NCI-H446 (cell line): ENCODE data around the gene TM4SF20.

Experiments
- DNase-seq, 2 experiments: peaks; one replicate each; lab custom pipeline; 2025; lab: John Stamatoyannopoulos, UW

The TM4SF20 gene, protein sequence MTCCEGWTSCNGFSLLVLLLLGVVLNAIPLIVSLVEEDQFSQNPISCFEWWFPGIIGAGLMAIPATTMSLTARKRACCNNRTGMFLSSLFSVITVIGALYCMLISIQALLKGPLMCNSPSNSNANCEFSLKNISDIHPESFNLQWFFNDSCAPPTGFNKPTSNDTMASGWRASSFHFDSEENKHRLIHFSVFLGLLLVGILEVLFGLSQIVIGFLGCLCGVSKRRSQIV

DNA sequence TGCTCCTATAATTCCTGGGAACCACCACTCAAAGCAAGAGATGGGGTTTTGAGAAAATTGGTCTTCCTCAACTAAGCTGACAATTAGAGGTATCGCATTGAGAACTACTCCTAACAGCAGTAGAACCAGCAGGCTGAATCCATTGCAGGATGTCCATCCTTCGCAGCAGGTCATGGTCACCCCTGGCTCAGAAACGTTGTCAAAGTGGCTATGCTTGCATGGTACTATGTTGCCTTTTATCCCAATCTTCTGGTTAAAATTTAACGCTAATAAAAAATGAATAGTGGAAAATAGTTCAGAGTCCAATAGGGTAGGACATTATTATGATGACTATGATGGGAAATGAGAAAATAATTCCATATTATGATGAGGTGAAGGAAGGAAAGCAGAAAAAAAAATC lies at the start of gene TM4SF20:
Gene TM4SF20, minus strand, starts transcription at position 212 of the 400 bp plus-strand sequence. Its CDS starts 38 bp downstream, at position 174.
- no peak for DNase-seq

DNA sequence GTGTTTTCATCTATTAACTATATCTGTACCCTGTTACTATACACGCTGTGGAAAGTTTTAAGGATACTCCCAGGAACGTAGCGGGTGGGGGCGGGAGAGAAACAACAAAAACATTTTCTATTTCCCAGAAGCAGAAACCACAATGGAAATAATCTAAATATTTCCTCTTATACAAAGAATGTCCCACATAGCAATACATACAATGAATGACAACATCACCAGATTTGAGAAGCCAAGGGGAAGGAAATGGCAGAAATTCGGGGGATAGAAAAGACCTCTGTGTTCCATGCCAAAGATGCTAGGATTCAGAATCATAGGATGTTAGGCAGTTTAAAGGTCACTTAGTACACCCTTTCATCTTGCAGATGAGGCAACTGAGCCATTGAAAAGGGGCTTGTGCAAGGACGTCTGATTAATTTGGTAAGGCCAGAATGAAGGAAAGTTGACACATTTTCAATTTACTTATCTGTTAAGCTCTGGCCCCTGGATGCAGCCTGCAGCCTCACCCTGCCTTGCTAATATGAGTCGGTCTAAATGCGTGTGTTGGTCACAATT lies 49.7 kb upstream of the TM4SF20 start:
- no peak for DNase-seq

DNA sequence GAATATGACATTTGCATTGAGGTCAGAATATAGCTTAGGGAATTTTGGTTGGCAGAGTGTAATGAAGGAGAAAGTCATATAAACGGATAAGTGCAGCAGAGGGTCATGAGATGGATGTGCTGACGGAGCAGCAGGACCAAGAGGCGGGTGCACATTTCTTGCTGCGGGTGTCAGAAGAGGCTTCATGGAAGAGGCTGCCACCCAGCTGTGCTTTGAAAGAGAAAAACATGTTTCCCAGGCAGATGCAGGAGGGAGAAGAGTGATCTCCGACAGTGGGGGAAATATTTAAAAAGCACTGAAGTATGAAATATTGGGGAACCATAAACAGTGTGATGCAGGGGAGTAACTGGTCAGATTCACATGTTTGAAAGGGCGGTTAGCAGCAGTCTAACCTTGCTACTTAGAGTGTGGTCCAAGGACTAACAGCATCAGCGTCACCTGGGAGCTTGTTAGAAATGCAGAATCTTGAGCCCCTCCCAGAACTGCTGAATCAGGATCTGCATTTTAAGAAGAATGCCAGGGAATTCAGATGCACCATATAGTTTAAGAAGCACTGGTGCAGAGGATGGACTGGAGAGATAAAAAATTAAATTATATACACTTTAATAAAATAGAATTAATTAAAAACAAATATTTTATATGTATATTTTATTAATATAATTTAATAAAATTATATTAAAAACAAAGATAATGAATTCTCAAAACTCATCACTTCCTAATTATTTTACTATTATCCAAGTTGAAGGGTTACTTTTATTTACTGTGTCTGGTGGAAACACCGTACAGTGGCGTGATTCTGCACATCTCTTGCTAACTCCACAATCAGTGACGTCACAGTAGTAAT lies 44.8 kb upstream of the TM4SF20 start:
- DNase-seq: no peak

DNA sequence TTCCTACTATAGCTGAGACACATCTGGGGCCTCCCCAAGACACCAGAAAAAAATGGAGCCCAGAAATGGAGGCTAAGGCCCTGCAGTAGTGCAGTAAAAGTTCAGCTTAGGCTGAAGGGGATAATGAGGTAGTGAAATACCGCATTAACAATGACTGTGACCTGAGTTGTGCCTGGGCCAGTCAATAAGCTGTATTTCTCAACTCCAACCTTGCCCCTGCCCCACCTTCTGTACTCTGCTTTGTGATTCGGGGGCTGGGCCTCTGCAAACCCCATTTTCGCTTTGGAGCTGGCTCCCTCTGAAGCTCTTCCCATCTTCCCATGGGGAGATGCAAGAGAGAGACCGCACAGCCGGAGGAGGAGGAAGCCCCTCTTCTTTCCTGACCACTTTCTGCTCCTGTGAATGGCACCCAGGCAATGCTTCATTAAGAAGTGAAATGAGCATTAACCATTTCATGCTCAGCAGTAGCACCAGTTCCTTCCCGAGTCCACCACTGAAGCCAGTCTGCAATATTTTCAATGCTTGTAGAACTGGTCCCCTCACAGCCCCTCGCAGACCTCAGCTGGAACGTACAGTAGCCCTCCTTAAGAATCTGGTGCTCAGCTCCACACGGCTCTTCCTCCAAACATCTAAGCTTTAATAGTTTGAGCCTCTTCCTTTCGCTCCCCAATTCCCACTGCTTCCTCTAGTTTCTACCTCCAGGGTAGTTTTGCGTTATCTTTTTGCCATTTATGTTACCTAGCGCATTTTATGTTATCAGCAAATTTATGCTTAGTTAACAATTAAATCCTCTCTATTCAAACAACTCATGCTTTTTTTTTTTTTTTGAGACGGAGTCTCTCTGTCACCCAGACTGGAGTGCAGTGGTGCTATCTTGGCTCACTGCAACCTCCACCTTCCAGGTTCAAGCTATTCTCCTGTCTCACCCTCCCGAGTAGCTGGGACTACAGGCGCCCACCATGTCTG lies 41.3 kb upstream of the TM4SF20 start:
- no peak for DNase-seq

DNA sequence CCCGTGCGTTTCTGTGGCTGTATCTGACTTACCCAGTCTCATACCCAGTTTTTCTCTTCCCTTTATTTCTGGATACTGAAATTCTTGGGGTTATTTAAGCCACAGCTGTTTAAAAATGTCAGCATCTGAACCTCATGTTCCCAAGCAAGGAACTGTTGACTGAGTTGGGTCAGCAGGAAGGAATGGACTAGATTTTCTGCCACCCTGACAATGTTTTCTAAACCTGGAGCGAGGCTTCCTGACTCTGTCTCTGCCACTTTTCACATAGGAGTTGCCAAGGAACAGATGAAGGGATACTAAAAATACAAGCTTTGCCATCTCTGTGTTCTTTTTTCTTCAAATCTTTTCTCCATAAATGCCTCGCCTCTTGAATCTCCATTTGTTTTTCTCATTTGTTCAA lies 37.6 kb upstream of the TM4SF20 start:
- DNase-seq: no peak

DNA sequence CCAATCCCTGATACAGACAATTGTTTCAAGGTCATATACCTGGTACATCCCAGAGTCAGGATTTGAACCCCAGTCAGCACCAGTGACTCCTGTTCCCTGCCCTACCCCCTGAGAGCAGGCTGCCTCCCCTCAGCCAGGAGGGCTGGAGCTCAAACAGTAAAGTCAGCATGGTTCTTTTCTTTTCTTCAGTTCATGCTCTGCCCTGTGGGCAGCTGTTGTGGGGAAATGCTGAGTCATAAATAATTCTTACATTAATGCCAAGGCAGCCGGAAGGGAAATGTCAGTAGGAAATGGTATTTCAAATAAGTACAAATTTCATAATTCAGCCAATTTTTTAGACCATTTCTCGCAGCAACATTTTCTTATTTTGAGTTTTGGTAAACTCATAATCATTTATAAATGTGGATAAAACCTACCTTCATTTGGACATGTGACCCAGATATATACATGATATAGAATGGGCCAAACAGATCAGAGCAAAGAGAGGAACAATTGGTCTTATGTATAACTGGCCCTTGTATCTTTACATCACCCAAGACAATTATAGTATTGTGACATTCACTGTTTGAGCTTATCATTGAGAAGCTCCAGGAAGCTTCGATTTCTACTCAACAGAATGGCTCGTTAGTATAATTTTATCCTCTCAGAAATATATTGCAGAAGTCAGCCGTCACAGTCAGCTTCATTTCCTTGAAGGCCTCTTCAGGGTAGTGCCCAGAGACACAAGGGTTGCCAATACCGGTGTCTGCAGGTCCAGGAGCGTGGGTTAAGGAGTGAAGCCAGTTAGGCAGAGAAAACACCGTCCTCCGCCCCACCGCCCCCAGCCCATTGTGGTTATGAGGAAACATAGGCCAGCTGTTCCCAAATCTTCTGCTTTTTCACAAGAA lies 36.7 kb upstream of the TM4SF20 start:
- DNase-seq: peak in 1 of 2 experiments; percentile 16

DNA sequence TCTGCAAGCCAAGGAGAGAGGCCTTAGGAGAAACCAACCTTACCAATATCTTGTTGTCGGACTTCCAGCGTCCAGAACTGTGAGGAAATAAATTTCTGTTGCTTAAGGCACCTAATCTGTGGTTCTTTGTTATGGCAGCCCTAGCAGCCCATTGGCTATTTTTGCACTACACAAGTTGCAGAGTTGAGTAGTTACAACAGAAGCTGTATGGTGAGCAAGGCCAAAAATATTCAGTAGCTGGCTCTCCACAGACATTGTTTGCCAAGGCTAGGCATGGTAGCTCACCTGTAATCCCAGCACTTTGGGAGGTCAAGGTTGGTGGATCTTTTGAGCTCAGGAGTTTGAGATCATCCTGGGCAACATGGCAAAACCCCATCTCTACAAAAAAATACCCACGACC lies 35.7 kb upstream of the TM4SF20 start:
- DNase-seq: no peak

DNA sequence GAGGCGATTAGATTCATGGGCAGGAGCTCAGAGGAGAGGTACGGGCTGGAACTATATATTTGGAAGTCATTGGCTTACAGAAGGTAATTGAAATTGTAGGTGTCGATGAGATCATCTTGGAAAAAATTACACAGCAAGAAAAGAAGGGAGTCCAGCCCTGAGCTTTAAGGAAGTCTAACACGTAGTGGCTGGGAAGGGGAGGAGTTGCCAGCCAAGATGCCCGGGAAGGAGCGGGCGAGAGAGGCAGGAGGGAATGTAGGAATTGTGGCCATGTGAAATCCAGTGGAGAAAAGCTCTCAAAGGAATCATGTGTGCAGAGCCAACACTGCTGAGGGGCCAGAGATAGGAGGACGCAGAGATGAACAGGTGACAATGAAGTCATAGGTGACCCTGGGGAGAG lies 34.3 kb upstream of the TM4SF20 start:
- no peak for DNase-seq

DNA sequence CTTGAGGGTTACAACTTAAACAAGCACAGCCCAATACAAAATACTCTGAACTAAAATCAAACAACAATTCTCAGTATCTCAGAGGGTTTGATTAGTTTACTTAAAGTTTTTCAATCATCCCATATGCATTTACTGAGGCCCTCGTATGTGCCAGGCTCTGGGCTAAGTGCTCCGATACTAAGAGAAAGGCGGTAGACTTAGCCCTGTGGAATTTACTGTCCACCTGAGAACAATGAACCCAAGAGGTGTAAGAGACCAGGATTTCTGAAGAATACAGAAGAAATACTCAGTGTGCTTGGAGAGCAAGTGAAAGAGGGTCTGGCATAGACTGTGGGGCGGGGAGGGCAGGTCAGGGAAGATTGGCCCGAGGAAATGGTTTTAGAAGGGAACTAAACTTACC lies 33.8 kb upstream of the TM4SF20 start:
- no peak for DNase-seq

DNA sequence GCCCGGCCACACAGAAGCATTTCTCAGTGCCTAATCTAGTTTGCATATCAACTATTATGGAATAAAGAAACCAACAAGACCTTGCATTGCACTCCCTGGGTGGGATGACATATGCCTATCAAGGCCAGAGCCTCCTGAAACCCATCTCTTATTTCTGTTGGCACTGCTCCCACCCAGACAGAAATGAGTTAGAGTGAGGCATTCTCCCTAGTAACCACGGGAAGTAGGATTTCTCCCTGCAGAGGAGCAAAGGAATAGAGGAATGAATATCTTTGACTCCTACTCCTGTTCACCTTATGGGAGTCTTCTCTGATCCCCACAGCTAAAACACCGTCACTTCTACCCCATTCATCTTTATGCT lies 32.9 kb upstream of the TM4SF20 start:
- no peak for DNase-seq

DNA sequence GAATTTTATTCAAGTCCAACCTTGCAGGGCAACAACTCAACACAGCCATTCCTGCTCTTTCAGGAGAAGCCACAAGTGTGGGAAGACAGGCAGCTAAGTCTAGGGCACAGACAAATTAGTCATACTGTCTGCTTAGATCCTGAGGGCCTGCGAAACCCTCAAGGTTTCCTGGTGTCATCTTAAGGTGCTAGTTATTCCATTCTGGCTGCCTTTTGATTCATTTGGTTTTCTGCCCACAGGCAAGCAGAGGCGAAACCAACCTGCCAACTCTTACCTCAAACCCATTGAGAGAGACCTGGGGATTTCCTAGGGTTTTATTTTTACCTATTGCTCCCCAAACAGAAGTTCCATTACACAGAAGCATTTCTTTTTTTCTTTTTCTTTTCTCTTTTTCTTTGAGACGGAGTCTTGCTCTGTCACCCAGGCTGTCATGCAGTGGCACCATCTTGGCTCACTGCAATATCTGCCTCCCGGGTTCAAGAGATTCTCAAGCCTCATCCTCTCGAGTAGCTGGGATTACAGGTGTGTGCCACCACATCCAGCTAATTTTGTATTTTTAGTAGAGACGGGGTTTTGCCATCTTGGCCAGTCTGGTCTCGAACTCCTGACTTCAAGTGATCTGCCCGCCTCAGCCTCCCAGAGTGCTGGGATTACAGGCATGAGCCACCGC lies 32.3 kb upstream of the TM4SF20 start:
- no peak for DNase-seq

DNA sequence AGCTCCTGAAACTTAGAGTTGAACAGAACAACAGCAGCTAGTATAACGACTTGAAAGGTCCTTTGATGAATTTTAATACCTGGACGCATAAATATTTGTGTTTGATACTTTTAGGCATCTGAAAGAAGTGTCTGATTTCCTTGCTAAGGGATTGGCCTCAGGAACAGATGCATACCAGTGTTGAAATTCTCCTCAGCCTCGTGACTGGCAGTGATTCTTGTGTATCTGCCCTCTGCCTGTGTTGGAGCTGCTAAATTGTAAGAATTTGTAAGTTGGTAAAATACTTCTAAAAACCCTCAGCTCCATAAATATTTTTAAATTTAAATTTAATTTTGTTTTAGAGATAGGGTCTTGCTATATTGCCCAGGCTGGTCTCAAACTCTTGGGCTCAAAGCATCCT lies 31.1 kb upstream of the TM4SF20 start:
- no peak for DNase-seq

DNA sequence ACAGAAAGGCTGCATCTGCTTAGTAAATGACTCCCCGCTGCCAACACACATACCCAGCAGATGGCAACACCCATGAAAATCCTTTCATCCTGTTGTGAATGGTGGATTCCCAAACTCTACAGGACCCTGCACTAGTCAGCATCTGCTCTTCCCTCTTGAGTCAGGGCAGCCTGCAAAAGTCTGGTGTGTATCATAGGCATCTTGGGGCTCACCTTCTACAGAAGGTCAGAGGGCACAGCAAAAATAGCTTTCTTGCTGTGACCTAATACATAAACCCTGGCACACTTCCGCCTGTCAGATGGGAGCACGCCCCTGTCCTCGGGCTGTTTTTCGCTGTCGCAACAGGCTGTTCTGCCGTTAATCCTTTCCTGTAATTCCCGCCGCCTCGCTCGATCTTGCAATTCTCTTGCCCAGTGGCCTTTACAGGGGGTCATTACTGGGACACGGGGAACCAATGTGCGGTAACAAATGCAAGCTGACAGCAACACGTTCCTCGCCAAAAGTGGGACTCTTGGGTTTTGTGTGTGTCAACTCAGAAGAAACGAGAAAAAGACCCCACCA lies 28.6 kb upstream of the TM4SF20 start:
- DNase-seq: peak; percentile 44 to 76

DNA sequence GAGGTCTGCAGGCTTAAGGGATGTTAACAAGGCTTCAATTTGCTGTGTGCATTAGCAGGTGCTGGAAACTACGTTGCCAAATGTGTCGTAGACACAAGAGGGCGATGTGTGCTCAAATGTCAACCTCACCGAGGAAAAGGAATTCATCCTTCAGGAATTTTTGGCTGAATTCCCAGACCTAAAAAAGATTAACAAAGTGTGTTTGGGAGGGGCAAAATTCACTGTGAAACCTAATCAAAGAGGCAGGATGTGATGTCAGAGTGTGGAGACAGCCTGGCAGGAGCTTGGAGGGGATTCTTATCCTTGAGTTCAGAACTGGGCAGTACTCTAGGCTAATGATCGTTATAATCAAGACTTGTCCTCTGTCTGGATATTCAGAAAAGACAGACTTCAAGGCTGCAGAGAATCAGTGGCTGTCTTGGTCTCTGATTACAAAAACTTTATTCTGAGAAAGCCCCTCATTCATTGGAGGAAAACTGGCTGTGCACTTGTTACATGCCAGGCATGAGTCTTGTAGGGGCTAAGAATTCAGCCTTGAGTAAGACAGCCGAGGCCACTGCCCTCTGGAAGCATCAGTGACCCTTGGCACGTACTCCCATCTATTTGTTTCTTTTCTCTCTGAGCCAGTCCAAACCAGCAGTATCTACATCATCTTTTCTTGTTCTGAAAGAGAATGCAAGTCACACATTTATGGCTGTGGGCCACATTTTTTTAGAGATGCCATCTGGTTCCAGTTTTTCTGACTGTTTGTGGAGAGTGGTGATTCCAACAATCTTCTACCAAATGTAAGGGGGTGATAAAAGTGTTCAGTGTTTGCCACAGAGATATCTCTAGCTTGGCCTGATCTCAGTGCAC lies 27.3 kb upstream of the TM4SF20 start:
- peak; percentile 79 to 95 for DNase-seq

DNA sequence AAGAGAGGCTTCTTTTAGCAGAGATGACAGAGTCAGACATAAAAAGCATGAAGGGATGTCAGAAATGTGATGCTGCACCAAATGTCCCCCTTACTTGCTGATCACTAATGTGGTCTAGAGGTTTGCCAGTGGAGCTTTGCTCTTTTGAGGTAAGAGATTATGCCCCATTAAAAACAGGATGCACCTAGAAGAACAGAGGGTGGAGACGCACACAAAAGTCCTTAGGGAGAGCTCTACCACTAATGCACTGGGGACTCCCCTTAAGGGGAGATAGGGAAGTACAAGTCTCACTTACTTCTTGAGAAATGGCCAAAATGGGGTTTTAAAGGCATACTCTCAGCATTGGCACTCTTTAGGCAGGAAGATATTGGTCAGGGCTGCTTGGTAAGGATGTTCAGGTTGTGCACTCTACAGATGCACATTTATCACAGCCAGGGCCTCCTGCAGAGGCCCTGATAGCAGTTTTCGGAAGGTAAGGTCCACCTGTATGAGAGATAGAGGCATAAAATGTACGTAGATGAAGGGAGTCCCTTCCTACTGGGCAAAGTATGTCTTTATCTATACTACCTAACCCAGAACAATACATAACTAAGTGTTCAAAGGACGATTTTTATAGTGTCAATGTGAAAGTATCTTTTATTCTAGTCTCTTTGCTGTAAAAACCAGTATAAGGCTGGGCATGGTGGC lies 25.6 kb upstream of the TM4SF20 start:
- no peak for DNase-seq

DNA sequence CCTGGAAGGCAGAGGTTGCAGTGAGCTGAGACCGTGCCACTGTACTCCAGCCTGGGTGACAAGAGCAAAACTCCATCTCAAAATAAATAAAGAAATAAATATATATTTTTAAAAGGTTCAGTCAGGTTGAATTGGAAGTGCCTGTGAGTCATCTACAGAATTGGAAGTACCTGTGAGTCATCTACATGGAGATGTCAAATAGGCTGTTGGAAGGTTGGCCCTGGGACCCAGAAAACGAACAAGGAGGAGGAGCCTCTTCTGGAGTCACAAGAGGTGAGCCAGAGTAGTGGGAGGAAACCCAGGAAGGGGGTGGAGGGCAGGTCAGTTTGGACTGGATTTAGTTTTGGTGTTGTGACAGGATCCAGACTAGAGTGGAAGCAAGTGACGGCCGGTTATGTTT lies 23.9 kb upstream of the TM4SF20 start:
- DNase-seq: no peak

DNA sequence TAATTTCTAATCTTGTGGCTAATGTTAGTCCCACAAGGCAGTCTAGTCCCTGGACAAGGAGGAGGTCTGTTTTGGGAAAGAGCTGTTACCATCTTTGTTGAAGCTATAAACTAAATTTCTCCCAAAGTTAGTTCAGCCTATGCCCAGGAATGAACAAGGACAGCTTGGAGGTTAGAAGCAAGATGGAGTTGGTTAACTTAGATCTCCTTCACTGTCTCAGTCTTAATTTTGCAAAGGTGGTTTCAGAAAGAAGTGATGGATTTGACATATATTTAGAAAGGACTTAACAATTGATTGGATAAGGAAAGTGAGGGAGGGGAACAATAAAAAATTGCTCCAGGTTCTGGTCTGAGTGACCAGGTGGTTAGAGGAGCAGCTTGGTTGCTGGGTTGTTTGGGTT lies 23.2 kb upstream of the TM4SF20 start:
- no peak for DNase-seq

DNA sequence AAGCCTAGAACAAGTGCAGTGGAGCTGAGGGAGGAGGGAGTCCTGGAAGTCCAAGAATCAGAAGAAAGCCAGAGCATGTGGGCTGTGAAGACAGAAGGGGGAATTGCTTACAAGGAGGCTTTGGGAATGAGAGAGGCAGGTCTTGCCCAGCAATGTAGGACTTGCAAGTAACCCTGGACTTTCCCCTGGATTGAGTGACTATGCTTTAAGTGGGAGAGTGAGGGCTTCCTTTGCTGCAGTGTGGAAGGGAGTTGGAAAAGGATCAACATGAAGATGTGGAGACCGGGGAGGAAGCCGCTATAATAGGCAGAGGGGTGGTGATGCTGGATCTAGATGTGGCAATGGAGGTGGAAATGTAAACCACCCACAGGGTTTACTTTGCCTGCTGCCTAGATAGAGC lies 22.4 kb upstream of the TM4SF20 start:
- DNase-seq: no peak
